NCI-H1105 treated with DMSO at 0.1 percent for 48 hours (cell line): ENCODE measurements around the gene PRR5.
"Not testable (repeated sequence)": the region's sequence is repeated elsewhere in the genome, so short reads cannot be mapped to it uniquely, and the experiment has no call there.

ENCODE experiments used
- DNase-seq: peaks from one replicate; lab custom pipeline; 2025; lab: John Stamatoyannopoulos, UW

Gene PRR5

GRCh38 chr22:44673406-44673805 lies 28.6 kb upstream of the PRR5 start:
- DNase-seq = no peak

- not testable (repeated sequence) for DNase-seq
These were observed 26.0 kb upstream of the PRR5 start for GRCh38 chr22:44676066-44676440.

GRCh38 chr22:44676441-44677352 lies 25.3 kb upstream of the PRR5 start:
- no peak for DNase-seq

- DNase-seq = no peak
These were observed 24.6 kb upstream of the PRR5 start for GRCh38 chr22:44677353-44677840.

GRCh38 chr22:44677871-44678555 lies 24.0 kb upstream of the PRR5 start:
- no peak for DNase-seq

- DNase-seq = no peak
These were observed 23.3 kb upstream of the PRR5 start for GRCh38 chr22:44678556-44679305.

- not testable (repeated sequence) for DNase-seq
These were observed 22.7 kb upstream of the PRR5 start for GRCh38 chr22:44679306-44679647.

- no peak for DNase-seq
These were observed 21.9 kb upstream of the PRR5 start for GRCh38 chr22:44680058-44680457.

- no peak for DNase-seq
These were observed 21.5 kb upstream of the PRR5 start for GRCh38 chr22:44680481-44680894.

- DNase-seq = no peak
These were observed 19.3 kb upstream of the PRR5 start for GRCh38 chr22:44682556-44683168.

- no peak for DNase-seq
These were observed 18.8 kb upstream of the PRR5 start for GRCh38 chr22:44683237-44683636.

- DNase-seq = no peak
These were observed 18.1 kb upstream of the PRR5 start for GRCh38 chr22:44683881-44684280.

- DNase-seq = peak; percentile 29
These were observed 17.3 kb upstream of the PRR5 start for GRCh38 chr22:44684506-44685383.

- no peak for DNase-seq
These were observed 16.5 kb upstream of the PRR5 start for GRCh38 chr22:44685384-44686056.

GRCh38 chr22:44686873-44687600 lies 15.0 kb upstream of the PRR5 start:
- no peak for DNase-seq

GRCh38 chr22:44689173-44689572 lies 12.8 kb upstream of the PRR5 start:
- no peak for DNase-seq

GRCh38 chr22:44689915-44690524 lies 12.0 kb upstream of the PRR5 start:
- no peak for DNase-seq

GRCh38 chr22:44691796-44692661 lies 10.0 kb upstream of the PRR5 start:
- no peak for DNase-seq

GRCh38 chr22:44692662-44693007 lies 9.4 kb upstream of the PRR5 start:
- DNase-seq = no peak
